ENCODE measurements around the gene ST3GAL3. TPM values are rescaled to one million over a fixed set of nuclear protein-coding genes. Genes with fewer than 3 reads are reported as not detected.

ST3GAL3 gene
- total RNA-seq, 1 donor from 2014 or later = 24.4 TPM

GRCh38 chr1:43804569-43804968, 97.2 kb downstream of the ST3GAL3 start:
- no peak for DNase-seq (ENCODE audit: extremely low spot score, unreplicated experiment)
- H3K4me1 Mint-ChIP-seq (ENCODE audit: unreplicated experiment) = peaks cover 12% of the 10 kb centered on the region
- no peak overlapping the region for H3K27ac Mint-ChIP-seq
- peaks cover 11% of the 10 kb centered on the region for H3K9me3 Mint-ChIP-seq
- no peak overlapping the region for H3K4me3 Mint-ChIP-seq
- peaks cover 17% of the 10 kb centered on the region for H3K36me3 Mint-ChIP-seq
- no peak for TF ChIP-seq CTCF (conservative IDR thresholded peaks at IDR 0.05)
- H3K27me3 Mint-ChIP-seq = no peaks in the 10 kb centered on the region

GRCh38 chr1:43805340-43805739, 98.0 kb downstream of the ST3GAL3 start:
- H3K9me3 Mint-ChIP-seq = peaks cover 11% of the 10 kb centered on the region
- H3K27ac Mint-ChIP-seq = no peak overlapping the region
- H3K4me1 Mint-ChIP-seq (ENCODE audit: unreplicated experiment) = peaks cover 5% of the 10 kb centered on the region
- no peak for TF ChIP-seq CTCF (conservative IDR thresholded peaks at IDR 0.05)
- no peaks in the 10 kb centered on the region for H3K27me3 Mint-ChIP-seq
- peaks cover 17% of the 10 kb centered on the region for H3K36me3 Mint-ChIP-seq
- no peak for DNase-seq (ENCODE audit: extremely low spot score, unreplicated experiment)
- H3K4me3 Mint-ChIP-seq = no peak overlapping the region

GRCh38 chr1:43806183-43806582, 98.8 kb downstream of the ST3GAL3 start:
- Mint-ChIP-seq H3K27me3 (no peaks in the 10 kb centered on the region), H3K36me3 (peaks cover 22% of the 10 kb centered on the region), H3K4me1 (ENCODE audit: unreplicated experiment) (no peaks in the 10 kb centered on the region), H3K27ac (no peak overlapping the region), H3K4me3 (no peak overlapping the region), H3K9me3 (peaks cover 11% of the 10 kb centered on the region)
- no peak for DNase-seq (ENCODE audit: extremely low spot score, unreplicated experiment)
- no peak for TF ChIP-seq CTCF (conservative IDR thresholded peaks at IDR 0.05)

GRCh38 chr1:43809097-43809673, 101.8 kb downstream of the ST3GAL3 start:
- no peak overlapping the region for H3K27ac Mint-ChIP-seq
- H3K4me1 Mint-ChIP-seq (ENCODE audit: unreplicated experiment) = peaks cover 4% of the 10 kb centered on the region
- H3K27me3 Mint-ChIP-seq = no peaks in the 10 kb centered on the region
- peaks cover 11% of the 10 kb centered on the region for H3K9me3 Mint-ChIP-seq
- DNase-seq (ENCODE audit: extremely low spot score, unreplicated experiment) = no peak
- no peak for TF ChIP-seq CTCF (conservative IDR thresholded peaks at IDR 0.05)
- peaks cover 24% of the 10 kb centered on the region for H3K36me3 Mint-ChIP-seq
- no peak overlapping the region for H3K4me3 Mint-ChIP-seq

- no peak overlapping the region for H3K27ac Mint-ChIP-seq
- no peak overlapping the region for H3K4me3 Mint-ChIP-seq
- H3K9me3 Mint-ChIP-seq = peaks cover 8% of the 10 kb centered on the region
- peaks cover 4% of the 10 kb centered on the region for H3K4me1 Mint-ChIP-seq (ENCODE audit: unreplicated experiment)
- H3K36me3 Mint-ChIP-seq = peaks cover 24% of the 10 kb centered on the region
- no peaks in the 10 kb centered on the region for H3K27me3 Mint-ChIP-seq
- TF ChIP-seq CTCF (conservative IDR thresholded peaks at IDR 0.05) = no peak
- DNase-seq (ENCODE audit: extremely low spot score, unreplicated experiment) = no peak
Measured at GRCh38 chr1:43812579-43812978, 105.2 kb downstream of the ST3GAL3 start.

GRCh38 chr1:43814401-43814800, 107.1 kb downstream of the ST3GAL3 start:
- H3K9me3 Mint-ChIP-seq = peaks cover 2% of the 10 kb centered on the region
- H3K4me3 Mint-ChIP-seq = no peak overlapping the region

More at GRCh38 chr1:43814401-43814800, 107.1 kb downstream of the ST3GAL3 start:
- DNase-seq (ENCODE audit: extremely low spot score, unreplicated experiment) = no peak
- no peak overlapping the region for H3K27ac Mint-ChIP-seq
- peaks cover 4% of the 10 kb centered on the region for H3K4me1 Mint-ChIP-seq (ENCODE audit: unreplicated experiment)
- H3K27me3 Mint-ChIP-seq = no peaks in the 10 kb centered on the region
- peaks cover 18% of the 10 kb centered on the region for H3K36me3 Mint-ChIP-seq
- TF ChIP-seq CTCF (conservative IDR thresholded peaks at IDR 0.05) = no peak
